Neural progenitor cell (in vitro differentiated cells): ENCODE measurements around the gene PNN.

Experiments used
- CTCF ChIP-seq: fragments of 200-600 bp; sonication (generic); IDR thresholded peaks from 2 replicates; pipeline ENCODE4 v1.5.1; 2017; ENCODE audit warnings: antibody characterized with exemption, mild to moderate bottlenecking
- EZH2 ChIP-seq: fragments of 200-600 bp; sonication (generic); IDR thresholded peaks from 2 replicates; pipeline ENCODE4 v1.6.1; 2017; ENCODE audit warnings: antibody characterized with exemption, mild to moderate bottlenecking, moderate library complexity
- EZH2phosphoT487 ChIP-seq: fragments of 200-600 bp; sonication (generic); IDR thresholded peaks from 2 replicates; pipeline ENCODE4 v1.6.1; 2017; ENCODE audit warnings: antibody characterized with exemption

- no peak for TF ChIP-seq CTCF
- no peak for TF ChIP-seq EZH2
- TF ChIP-seq EZH2phosphoT487, result no peak
These were observed 36.2 kb downstream of the PNN start for GRCh38 chr14:39211109-39211741.
